Measurements from ENCODE around the gene LY9.
"Not testable (repeated sequence)": the region's sequence is repeated elsewhere in the genome, so short reads cannot be mapped to it uniquely, and the experiment has no call there.

Gene LY9

DNA sequence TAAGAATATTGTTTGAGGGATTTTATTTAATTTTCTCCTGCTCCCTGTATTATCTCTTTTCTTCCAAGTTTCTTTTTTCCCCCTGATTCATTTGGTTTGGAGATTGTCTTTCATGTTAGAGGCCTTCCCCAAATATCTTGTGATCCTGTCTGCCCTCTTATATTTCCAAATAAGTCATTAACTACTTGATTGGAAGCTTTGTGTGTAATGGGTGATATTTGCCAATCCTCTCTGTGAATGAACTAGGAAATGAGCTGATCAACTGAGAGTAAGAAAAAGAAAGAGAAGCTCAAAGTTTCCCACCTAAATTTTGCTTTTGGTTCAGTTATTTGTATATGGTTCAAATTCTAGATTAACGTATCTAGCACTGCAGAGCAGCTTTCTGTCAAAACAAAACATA lies 23.6 kb upstream of the LY9 start:
- DNase-seq (ENCODE audit: low read depth), result no peak
- H3K4me3 ChIP-seq (ENCODE audit: low read depth, low read length), result no peak overlapping the region

- no peak overlapping the region for H3K4me3 ChIP-seq (ENCODE audit: low read depth, low read length)
- no peak for DNase-seq (ENCODE audit: low read depth)
These were observed 22.9 kb upstream of the LY9 start for GRCh38 chr1:160773093-160773492.

DNA sequence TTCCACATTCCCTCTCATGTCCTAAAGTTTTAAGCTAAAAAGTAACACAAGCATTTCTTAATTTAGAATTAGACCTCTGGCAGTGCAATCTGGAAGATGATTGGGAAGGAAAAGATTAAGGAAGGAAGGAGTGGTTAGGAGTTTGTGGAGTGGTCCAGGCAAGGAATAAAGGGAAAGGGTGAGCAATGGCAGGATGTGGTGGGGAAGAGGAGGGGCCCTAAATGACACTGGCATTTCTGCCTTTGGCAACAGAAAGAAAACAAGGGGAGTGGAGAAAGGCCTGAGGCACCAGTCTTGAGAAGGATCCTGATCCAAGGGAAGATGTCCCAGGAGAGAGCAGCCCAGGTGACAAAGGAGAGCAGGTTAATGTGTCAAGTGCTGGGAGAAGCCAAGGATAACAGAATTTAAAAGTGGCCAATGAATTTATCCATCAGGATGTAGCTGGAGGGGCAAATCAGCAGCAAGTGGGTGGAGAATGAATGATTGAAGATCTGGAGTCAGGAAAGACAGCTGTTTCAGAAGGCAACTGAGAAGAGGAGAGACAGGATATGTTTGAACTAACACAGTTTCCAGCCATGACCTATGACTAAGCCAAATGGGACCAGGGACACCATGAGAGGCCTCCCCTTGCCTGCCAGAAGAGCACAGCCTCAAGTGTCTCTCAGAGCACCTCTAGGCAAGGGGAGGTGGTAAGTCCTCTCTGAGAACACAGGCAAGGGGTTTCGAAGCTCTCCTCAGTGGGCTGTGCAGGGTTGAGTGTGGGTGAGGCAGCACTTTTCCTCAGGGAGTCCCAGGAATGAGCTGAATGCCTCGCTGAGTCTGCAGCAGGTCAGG lies 20.9 kb upstream of the LY9 start:
- no peak for DNase-seq (ENCODE audit: low read depth)
- H3K4me3 ChIP-seq (ENCODE audit: low read depth, low read length), result no peak overlapping the region

- DNase-seq (ENCODE audit: low read depth), result no peak
- H3K4me3 ChIP-seq (ENCODE audit: low read depth, low read length), result no peak overlapping the region
These were observed 19.8 kb upstream of the LY9 start for GRCh38 chr1:160776178-160776577.

- H3K4me3 ChIP-seq (ENCODE audit: low read depth, low read length), result no peak overlapping the region
- DNase-seq (ENCODE audit: low read depth), result no peak
These were observed 18.4 kb upstream of the LY9 start for GRCh38 chr1:160777486-160778089.

- no peak overlapping the region for H3K4me3 ChIP-seq (ENCODE audit: low read depth, low read length)
- DNase-seq (ENCODE audit: low read depth), result no peak
These were observed 17.0 kb upstream of the LY9 start for GRCh38 chr1:160778976-160779375.

DNA sequence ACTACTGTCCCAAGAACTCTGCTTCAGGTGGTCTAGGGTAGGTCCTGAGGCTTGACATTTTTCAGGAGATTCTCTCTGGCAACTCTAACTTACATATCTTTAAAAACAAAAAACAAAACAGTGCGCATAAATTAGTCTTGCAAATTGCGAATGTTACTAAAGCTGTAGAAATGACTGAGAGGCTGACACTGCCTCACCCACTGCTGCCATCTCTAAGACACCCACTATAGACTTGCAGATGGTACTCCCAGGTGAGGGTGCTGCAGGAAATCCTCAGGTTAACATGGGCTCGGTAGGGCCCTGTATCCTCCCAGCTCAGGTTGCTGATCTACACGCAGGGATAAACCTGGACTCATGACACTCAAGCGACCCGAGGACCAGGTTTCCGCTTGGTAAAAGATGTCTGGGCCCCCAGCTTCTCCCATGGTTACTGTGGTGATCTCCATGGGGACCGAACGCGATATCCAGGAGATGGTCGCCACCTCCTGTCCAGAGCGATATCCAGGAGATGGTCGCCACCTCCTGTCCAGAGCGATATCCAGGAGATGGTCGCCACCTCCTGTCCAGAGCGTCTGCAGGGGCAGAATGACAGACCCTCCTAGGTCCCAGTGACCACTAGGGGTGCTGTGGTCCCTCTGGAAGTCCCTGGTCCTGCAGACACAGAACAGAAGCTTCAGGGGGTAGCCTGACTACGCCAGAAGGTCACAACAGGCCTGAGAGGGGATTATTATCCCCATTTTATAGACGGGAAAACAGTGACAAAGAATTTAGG lies 16.2 kb upstream of the LY9 start:
- no peak overlapping the region for H3K4me3 ChIP-seq (ENCODE audit: low read depth, low read length)
- DNase-seq (ENCODE audit: low read depth), result no peak

DNA sequence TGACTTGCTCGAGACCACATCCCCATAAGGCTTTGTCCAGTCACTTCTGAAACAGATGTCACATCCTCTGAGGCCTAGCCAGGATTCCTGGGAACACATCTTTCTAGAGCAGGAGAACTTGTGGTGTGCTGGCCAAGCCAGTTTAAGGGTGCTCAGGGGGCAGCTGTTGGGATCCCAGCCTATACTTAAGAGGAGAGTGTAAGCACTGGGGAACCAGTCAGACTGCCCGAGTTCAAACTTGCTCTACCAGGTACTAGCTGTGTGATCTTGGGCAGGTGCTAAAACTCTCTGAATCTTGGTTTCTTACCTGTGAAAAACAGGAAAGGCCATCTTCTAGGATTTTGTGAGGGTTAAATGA lies 15.6 kb upstream of the LY9 start:
- no peak overlapping the region for H3K4me3 ChIP-seq (ENCODE audit: low read depth, low read length)
- DNase-seq (ENCODE audit: low read depth), result no peak

DNA sequence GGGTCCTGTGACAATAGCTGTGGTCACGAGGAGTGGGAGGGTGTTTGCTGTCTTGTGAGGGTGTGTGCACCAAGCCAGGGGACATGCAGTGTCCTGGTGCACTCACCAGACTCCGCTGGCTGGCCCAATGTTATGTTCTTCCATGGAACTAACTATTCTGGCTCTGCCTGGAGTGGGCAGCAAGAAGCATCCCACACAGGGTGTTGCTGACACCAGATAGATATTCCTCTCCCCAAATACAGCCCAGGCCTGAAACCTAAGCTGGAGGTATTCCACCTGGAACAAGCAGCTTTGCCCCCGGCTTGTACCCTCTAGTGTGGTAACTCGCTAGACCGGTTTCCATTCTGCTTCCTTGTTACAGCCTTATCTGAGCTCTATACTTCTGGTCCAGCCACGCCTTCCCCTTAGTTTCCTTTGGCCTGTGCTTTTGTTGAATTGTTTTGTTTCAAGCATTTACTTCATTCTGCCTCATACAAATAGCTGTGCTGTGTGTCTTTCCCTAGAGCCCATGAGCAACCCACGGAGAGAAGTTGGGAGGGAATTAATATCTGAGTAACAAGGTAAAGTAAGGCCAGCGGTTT lies 14.7 kb upstream of the LY9 start:
- no peak overlapping the region for H3K4me3 ChIP-seq (ENCODE audit: low read depth, low read length)
- no peak for DNase-seq (ENCODE audit: low read depth)

- H3K4me3 ChIP-seq (ENCODE audit: low read depth, low read length), result no peak overlapping the region
- no peak for DNase-seq (ENCODE audit: low read depth)
These were observed 13.9 kb upstream of the LY9 start for GRCh38 chr1:160781914-160782689.

DNA sequence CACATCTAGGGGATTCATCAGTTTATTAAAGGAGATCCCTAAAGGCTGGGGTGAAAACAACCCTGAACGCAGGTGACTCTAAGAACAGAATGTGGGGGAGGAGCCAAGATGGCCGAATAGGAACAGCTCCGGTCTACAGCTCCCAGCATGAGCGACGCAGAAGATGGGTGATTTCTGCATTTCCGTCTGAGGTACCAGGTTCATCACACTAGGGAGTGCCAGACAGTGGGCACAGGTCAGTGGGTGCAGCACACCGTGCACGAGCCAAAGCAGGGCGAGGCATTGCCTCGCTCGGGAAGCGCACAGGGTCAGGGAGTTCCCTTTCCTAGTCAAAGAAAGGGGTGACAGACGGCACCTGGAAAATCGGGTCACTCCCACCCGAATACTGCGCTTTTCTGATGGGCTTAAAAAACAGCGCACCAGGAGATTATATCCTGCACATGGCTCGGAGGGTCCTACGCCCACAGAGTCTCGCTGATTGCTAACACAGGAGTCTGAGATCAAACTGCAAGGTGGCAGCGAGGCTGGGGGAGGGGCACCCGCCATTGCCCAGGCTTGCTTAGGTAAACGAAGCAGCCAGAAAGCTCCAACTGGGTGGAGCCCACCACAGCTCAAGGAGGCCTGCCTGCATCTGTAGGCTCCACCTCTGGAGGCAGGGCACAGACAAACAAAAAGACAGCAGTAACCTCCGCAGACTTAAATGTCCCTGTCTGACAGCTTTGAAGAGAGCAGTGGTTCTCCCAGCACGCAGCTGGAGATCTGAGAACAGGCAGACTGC lies 12.8 kb upstream of the LY9 start:
- DNase-seq (ENCODE audit: low read depth); H3K4me3 ChIP-seq (ENCODE audit: low read depth, low read length): not testable (repeated sequence)

DNA sequence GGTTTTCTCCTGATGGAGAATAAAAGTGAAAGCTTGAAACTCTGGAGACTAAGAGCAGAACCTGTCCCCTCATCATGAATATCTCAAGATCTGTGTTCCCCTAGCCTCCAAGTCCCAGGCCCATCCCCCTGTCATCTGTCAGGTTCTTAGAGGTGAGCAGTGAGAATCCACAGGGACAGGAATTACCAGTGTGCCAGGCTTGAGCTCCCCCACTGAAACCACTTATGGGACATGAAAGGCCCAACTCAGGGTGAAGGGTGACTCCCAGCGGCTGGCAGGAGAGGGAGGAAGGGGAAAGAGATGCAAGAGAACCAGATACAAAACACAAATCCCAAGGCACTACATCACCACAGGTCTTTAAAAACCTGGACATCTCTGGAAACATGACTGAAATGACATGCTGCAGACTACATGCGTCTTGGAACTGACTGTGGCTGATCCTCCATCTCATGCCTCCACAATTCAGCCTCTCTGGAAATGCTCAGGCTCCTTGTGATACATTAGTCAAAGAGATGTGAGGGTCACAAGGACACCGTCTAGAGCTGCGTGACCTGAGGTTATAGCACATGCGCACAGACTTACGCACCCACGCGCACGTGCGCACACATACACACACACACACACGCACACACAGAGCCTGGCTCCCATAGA lies 6.8 kb upstream of the LY9 start:
- no peak overlapping the region for H3K4me3 ChIP-seq (ENCODE audit: low read depth, low read length)
- no peak for DNase-seq (ENCODE audit: low read depth)

GRCh38 chr1:160789702-160790611 lies 6.0 kb upstream of the LY9 start:
- no peak overlapping the region for H3K4me3 ChIP-seq (ENCODE audit: low read depth, low read length)
- no peak for DNase-seq (ENCODE audit: low read depth)

- no peak overlapping the region for H3K4me3 ChIP-seq (ENCODE audit: low read depth, low read length)
- no peak for DNase-seq (ENCODE audit: low read depth)
These were observed 1.6 kb upstream of the LY9 start for GRCh38 chr1:160794376-160794775.

DNA sequence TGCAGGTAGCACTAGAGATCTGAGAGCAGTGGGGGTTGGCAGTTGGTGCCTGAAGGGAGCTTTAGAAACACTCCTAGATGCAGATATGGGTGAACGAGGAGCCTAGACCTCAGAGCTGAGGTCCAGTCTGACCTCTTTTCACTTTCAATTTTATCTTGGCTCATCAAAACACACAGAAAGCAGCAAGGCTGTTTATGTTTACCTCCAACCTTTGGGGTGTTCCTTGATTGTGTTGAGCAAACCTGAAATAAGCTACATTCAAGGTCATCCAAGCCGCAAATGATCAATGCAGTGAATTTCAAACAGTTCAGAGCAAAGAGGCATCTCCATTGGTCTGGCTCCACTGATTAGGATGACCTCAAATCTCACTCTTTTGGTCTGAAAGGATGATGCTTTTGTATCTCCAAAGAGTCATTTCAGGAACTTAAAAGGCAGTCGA lies 1.3 kb downstream of the LY9 start:
- no peak for DNase-seq (ENCODE audit: low read depth)
- H3K4me3 ChIP-seq (ENCODE audit: low read depth, low read length), result no peak overlapping the region

DNA sequence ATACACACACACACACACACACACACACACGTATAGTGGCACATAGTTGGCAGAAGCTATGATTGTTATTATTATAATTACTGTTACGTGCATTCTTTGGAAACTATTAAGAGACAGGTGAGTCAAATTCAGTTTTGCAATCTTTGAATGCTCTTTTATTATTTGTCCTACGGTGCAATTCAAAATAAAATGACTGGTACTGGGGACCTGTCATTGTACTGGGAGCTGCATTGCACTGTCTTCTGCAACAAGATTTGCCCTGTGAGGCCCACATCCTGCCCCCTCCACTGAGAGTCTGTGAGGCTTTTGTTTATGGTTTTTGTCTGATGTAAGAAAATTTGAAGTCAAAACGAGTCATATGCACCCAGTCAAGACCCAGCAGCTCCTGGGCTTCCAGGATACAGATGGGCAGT lies 1.9 kb downstream of the LY9 start:
- H3K4me3 ChIP-seq (ENCODE audit: low read depth, low read length), result no peak overlapping the region
- no peak for DNase-seq (ENCODE audit: low read depth)

GRCh38 chr1:160798439-160798838 lies 2.5 kb downstream of the LY9 start:
- no peak for DNase-seq (ENCODE audit: low read depth)
- H3K4me3 ChIP-seq (ENCODE audit: low read depth, low read length), result no peak overlapping the region
